Thoracic aorta (tissue), 2 donors: ENCODE data around the gene PCDH15. TPM values are rescaled to one million over a fixed set of nuclear protein-coding genes. Genes with fewer than 3 reads are reported as not detected.

ENCODE experiments used
- ATAC-seq: fragments of 150-250 bp; one replicate; pipeline ENCODE4 v1.8.0; 2017; ENCODE audit warnings: low read depth; ENCODE audit not compliant: insufficient number of reproducible peaks, low FRiP score
- DNase-seq: peaks from one replicate; pipeline ENCODE4 v3.0.0-alpha.2; 2020; ENCODE audit warnings: low spot score
- H3K27ac ChIP-seq, 2 donors: fragments of 200-600 bp; sonication (generic); 1 replicate in 1 of 2; 2 replicates in 1 of 2; pipeline ENCODE4 v1.5.1; 2016; ENCODE audit warnings: mild to moderate bottlenecking in 2 of 2, moderate library complexity in 2 of 2
- H3K27me3 ChIP-seq: fragments of 200-600 bp; sonication (generic); replicated peaks from 2 replicates; pipeline ENCODE4 v1.6.0; 2016; ENCODE audit warnings: mild to moderate bottlenecking; ENCODE audit not compliant: insufficient read depth
- H3K36me3 ChIP-seq: fragments of 200-600 bp; sonication (generic); one replicate; pipeline ENCODE4 v1.5.1; 2016
- H3K4me1 ChIP-seq, 2 donors: fragments of 200-600 bp; sonication (generic); 1 replicate in 1 of 2; 2 replicates in 1 of 2; pipeline versions ENCODE4 v1.5.1 to v1.6.0; 2016; ENCODE audit warnings: low read depth in 2 of 2, mild to moderate bottlenecking in 1 of 2; ENCODE audit not compliant: control insufficient read depth in 1 of 2
- H3K4me3 ChIP-seq: fragments of 200-600 bp; sonication (generic); 2 replicates; pipeline ENCODE4 v1.5.1; 2016; ENCODE audit warnings: mild to moderate bottlenecking
- H3K9me3 ChIP-seq: fragments of 200-600 bp; sonication (generic); 2 replicates; pipeline ENCODE4 v1.5.1; 2016
- total RNA-seq, 2 donors: library from RNA; depleted of rRNA; stranded (reverse); fragments of >200 nt; gene quantifications; one replicate each; pipeline versions ENCODE4 v1.1.0 to v1.2.3, GENCODE V29; 2016
- TF ChIP-seq, protein P1 (sequence below): fragments of 200-600 bp; sonication (generic); IDR thresholded peaks from one replicate; pipeline ENCODE4 v1.5.1; 2019; ENCODE audit warnings: antibody characterized with exemption

The PCDH15 gene
- total RNA-seq, 2 donors from 2014 or later, result 0.49 to 0.95 TPM

DNA sequence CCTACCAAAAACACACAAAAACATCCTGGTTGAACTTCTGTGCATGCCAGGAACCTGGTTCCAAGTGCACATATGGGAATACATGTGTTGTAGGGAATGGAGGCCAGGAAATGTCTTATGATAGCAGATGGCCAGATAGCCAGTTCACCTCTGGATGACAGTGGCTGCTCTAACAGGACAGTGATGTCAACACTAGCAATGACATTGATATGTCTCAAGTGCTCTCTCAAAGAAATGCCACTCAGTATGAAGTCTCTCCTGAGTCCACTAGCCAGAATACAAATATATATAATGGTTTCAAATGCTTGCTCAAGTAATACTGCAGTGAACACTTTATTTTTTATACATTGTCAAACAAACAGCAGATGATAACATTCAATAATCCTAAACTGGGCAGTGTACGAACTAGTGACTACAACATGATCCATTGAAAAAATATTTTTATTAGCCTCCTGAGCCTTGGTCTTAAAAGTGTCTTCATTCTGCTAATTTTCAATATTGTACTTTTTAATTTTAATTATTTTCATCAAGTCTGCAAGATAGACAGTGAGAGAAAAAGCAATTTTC, 26.0 kb upstream of the PCDH15 start:
- TF ChIP-seq, protein P1, sequence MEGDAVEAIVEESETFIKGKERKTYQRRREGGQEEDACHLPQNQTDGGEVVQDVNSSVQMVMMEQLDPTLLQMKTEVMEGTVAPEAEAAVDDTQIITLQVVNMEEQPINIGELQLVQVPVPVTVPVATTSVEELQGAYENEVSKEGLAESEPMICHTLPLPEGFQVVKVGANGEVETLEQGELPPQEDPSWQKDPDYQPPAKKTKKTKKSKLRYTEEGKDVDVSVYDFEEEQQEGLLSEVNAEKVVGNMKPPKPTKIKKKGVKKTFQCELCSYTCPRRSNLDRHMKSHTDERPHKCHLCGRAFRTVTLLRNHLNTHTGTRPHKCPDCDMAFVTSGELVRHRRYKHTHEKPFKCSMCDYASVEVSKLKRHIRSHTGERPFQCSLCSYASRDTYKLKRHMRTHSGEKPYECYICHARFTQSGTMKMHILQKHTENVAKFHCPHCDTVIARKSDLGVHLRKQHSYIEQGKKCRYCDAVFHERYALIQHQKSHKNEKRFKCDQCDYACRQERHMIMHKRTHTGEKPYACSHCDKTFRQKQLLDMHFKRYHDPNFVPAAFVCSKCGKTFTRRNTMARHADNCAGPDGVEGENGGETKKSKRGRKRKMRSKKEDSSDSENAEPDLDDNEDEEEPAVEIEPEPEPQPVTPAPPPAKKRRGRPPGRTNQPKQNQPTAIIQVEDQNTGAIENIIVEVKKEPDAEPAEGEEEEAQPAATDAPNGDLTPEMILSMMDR, result no peak
- Histone ChIP-seq H3K27ac (no peak overlapping the region), H3K27me3 (no peaks in the 10 kb centered on the region), H3K4me1 (no peaks in the 10 kb centered on the region), H3K36me3 (no peaks in the 10 kb centered on the region), H3K9me3 (no peaks in the 10 kb centered on the region), H3K4me3 (no peak overlapping the region)
- ATAC-seq, result no peak
- DNase-seq, result no peak

- Histone ChIP-seq H3K27me3 (no peaks in the 10 kb centered on the region), H3K4me1 (no peaks in the 10 kb centered on the region), H3K4me3 (no peak overlapping the region), H3K27ac (no peak overlapping the region), H3K36me3 (no peaks in the 10 kb centered on the region), H3K9me3 (no peaks in the 10 kb centered on the region)
- ATAC-seq (no peak), DNase-seq (no peak)
- TF ChIP-seq, protein P1, result no peak
Measured at GRCh38 chr10:54815583-54815982, 14.6 kb upstream of the PCDH15 start.

- Histone ChIP-seq H3K27ac (no peak overlapping the region), H3K4me3 (no peak overlapping the region), H3K9me3 (no peaks in the 10 kb centered on the region), H3K4me1 (no peaks in the 10 kb centered on the region), H3K36me3 (no peaks in the 10 kb centered on the region), H3K27me3 (no peaks in the 10 kb centered on the region)
- ATAC-seq (no peak), DNase-seq (no peak)
- TF ChIP-seq, protein P1, result no peak
Measured at GRCh38 chr10:54808186-54808935, 7.3 kb upstream of the PCDH15 start.

- H3K27me3 ChIP-seq, result no peaks in the 10 kb centered on the region
- ATAC-seq (no peak), DNase-seq (no peak)
- H3K4me1 ChIP-seq, result no peaks in the 10 kb centered on the region
- H3K4me3 ChIP-seq, result no peak overlapping the region
- no peaks in the 10 kb centered on the region for H3K9me3 ChIP-seq
- TF ChIP-seq, protein P1, result no peak
- H3K36me3 ChIP-seq, result no peaks in the 10 kb centered on the region
- no peak overlapping the region for H3K27ac ChIP-seq
Measured at GRCh38 chr10:54799506-54799905, 1.5 kb downstream of the PCDH15 start.

DNA sequence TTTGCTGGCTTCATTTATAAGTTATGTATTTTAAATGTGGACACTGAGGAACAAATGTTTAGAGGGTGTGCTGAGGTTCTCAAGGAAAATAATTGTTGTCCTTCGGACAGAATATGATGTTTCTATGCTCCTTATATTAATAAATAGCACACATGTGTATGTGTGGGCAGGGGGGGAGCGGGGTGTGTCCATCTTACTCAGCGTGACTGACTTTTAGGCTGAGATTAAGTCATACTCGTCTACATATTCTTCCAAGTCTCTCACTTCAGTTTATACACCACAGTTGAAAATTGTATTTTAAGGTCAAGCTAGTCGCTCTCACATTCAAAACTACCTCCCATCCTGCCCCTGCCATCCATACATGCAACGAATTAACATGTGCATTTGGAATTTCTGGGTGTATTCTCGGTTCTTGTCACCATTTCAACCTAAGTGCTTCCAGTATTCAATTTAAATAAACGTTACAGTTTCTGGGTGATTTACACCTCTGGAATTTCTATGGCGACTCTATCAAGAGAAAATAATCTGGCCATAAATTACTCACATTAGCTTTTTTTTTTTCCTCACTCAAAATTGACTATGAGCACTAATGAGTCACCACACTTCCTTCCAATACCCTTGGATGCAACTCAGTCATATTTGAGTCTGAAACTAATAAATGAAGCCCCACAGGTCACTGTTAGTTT, 3.3 kb downstream of the PCDH15 start:
- no peaks in the 10 kb centered on the region for H3K36me3 ChIP-seq

More for the DNA sequence above, 3.3 kb downstream of the PCDH15 start:
- TF ChIP-seq, protein P1, result no peak
- no peaks in the 10 kb centered on the region for H3K9me3 ChIP-seq
- H3K4me1 ChIP-seq, result no peaks in the 10 kb centered on the region
- H3K27ac ChIP-seq, result no peak overlapping the region
- no peak for ATAC-seq
- no peak for DNase-seq
- no peaks in the 10 kb centered on the region for H3K27me3 ChIP-seq
- H3K4me3 ChIP-seq, result no peak overlapping the region
